ENCODE measurements around the gene MLLT10. TPM values are rescaled to one million over a fixed set of nuclear protein-coding genes. Genes with fewer than 3 reads are reported as not detected.
"Not testable (repeated sequence)": the region's sequence is repeated elsewhere in the genome, so short reads cannot be mapped to it uniquely, and the experiment has no call there.

Gene MLLT10
- total RNA-seq, 2 experiments from 2014 or later = 33.9 to 36.2 TPM

DNA sequence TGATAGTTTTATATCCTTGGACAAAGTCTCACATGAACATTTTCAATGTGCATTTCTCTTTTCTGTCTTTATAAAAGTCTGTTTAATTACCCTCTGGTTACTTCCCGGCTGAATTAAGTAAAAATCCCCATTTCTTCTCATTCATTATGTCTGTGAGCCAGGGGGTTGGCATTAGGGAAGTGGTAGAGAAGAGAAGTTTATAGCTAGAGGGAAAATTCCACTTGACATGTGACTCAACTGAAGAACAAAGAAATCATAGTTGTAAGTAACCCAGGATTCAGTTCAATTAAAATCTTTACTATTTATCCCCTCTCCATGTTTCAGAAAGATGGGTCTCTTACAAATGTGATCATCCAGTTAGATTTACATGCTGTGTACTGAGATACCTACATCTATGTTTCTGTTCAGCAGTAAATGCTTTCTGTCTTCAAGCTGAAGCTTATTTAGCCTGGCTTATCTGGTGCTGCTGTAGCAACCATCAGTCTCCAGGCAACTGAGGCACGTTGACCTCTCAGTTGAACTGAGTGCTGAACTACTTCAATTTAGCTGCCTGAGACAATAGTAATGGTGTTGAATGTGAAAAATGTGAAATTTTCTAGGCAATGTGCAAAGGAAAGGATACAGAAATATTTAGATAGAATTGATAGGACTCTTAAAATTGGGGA lies 181.6 kb downstream of the MLLT10 start:
- no peaks in the 10 kb centered on the region for H3K9me3 Mint-ChIP-seq
- H3K4me3 Mint-ChIP-seq = no peak overlapping the region
- H3K4me1 Mint-ChIP-seq = peaks cover 10% of the 10 kb centered on the region
- H3K27me3 Mint-ChIP-seq = no peaks in the 10 kb centered on the region
- no peak for DNase-seq
- peaks cover 33% of the 10 kb centered on the region for H3K36me3 Mint-ChIP-seq
- H3K27ac Mint-ChIP-seq = no peak overlapping the region

DNA sequence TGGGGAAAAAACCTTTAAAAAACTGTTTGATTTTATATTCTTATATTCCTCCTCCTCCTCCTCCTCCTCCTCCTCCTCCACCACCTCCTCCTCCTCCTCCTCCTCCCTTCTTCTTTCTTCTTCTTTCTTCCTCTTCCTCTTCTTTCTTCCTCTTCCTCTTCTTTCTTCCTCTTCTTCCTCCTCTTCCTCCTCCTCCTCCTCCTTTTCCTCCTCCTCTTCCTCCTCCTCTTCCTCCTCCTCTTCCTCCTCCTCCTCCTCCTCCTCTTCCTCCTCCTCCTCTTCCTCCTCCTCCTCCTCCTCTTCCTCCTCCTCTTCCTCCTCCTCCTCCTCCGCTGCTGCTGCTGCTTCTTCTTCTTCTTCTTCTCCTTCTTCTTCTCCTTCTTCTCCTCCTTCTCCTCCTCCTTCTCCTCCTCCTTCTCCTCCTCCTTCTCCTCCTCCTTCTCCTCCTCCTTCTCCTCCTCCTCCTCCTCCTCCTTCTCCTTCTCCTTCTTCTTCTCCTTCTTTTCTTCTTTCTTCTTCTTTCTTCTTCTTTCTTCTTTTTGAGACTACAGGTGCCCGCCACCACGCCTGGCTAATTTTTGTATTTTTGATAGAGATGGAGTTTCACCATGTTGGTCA lies 183.5 kb downstream of the MLLT10 start:
- H3K4me1 Mint-ChIP-seq, H3K9me3 Mint-ChIP-seq, H3K4me3 Mint-ChIP-seq, H3K27me3 Mint-ChIP-seq, DNase-seq, H3K27ac Mint-ChIP-seq: not testable (repeated sequence)
- peaks cover 34% of the 10 kb centered on the region for H3K36me3 Mint-ChIP-seq

DNA sequence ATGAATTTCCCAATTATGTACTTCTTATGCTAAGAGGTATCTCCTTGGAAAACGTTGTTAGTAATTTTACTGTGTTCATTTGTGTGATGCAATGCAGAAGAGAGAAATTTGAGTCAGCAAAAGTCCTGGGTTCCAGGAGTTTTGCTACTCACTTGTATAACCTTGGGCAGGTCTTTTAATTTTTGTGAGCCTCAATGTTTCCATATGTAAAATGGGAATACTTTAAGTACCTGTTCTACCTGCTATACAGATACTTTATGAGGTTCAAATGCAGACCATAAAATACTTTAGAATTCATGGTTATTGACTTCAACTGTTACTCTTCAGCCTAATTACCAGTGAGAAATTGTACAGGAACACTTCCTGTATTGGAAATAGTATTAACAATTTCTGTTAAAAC lies 185.5 kb downstream of the MLLT10 start:
- Mint-ChIP-seq H3K27ac (no peak overlapping the region), H3K4me1 (peaks cover 14% of the 10 kb centered on the region), H3K4me3 (no peak overlapping the region), H3K36me3 (peaks cover 26% of the 10 kb centered on the region), H3K27me3 (no peaks in the 10 kb centered on the region), H3K9me3 (no peaks in the 10 kb centered on the region)
- DNase-seq = no peak

DNA sequence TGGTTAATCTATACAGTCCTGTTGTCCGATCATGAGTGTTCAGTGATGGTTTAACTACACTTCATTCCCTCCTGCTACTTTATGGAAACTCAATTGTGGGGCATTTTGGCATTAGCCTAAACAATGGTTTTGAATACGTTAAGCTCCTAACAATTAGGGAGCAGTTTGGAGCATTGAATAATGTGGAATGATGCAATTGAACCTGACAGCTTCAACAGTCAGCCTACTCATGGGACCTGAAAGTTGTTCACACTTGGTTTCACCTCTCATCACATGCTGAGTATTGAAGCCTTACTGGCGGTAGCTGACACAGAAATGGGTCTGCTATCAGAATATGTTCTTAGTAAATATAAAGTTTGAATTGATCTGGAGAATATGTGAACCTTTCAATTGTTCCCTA lies 186.1 kb downstream of the MLLT10 start:
- no peaks in the 10 kb centered on the region for H3K27me3 Mint-ChIP-seq
- H3K27ac Mint-ChIP-seq = peak overlapping the region; percentile 51
- no peaks in the 10 kb centered on the region for H3K9me3 Mint-ChIP-seq
- H3K4me1 Mint-ChIP-seq = peaks cover 19% of the 10 kb centered on the region
- H3K36me3 Mint-ChIP-seq = peaks cover 23% of the 10 kb centered on the region
- H3K4me3 Mint-ChIP-seq = no peak overlapping the region
- no peak for DNase-seq

DNA sequence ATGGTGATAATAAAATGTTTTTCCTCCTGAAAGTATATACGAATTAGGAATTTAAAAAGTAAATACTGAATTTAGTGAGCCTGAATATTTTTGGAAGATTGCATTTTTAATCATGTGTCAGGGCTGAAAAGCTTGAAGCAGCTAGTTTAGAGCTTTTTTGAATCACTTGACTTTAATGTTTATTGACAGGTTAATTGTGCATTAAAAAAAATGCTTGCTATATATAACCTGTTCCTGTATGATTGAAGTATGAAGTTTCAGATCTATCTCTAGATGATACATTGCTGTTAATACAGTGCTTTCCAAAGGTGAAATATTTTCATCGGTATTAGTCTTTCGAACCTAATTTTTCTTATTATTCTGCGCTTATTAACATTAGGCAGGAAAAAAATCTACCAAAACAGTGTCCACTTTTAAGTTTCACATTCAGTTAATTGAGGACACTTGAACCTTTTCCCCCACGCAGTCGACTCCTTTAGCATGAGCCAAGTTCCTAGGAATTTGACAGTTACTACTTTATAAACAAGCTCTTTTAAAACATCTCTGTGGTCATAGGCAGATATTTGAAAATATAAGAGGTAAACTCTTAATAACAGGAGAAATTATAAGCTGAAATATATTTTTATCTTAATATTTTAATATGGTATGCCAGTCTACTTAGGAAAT lies 187.1 kb downstream of the MLLT10 start:
- peaks cover 19% of the 10 kb centered on the region for H3K4me1 Mint-ChIP-seq
- H3K4me3 Mint-ChIP-seq = no peak overlapping the region
- no peaks in the 10 kb centered on the region for H3K9me3 Mint-ChIP-seq
- no peaks in the 10 kb centered on the region for H3K27me3 Mint-ChIP-seq
- peaks cover 19% of the 10 kb centered on the region for H3K36me3 Mint-ChIP-seq
- no peak overlapping the region for H3K27ac Mint-ChIP-seq
- DNase-seq = no peak

DNA sequence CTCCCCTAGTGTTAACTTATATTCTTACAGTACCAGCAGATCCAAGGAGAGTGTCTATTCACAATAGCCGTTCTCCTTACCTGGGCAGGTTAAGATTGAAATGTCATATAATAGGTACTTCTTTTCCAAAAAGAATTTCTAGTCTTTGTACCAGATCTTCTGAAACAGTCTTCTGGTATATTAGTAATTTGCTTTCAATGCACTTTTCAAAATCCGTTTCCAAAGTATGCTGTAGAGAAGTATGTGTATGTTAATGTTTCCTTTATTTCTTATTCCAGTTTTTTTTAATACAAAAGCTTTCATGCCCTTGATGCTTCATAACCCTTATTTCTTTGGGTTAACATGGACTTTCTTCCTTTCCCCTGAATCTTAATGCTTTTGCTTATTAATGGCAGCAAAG lies 188.2 kb downstream of the MLLT10 start:
- H3K36me3 Mint-ChIP-seq = peaks cover 23% of the 10 kb centered on the region
- DNase-seq = no peak
- no peaks in the 10 kb centered on the region for H3K27me3 Mint-ChIP-seq
- H3K9me3 Mint-ChIP-seq = no peaks in the 10 kb centered on the region
- H3K4me1 Mint-ChIP-seq = peaks cover 21% of the 10 kb centered on the region
- H3K27ac Mint-ChIP-seq = no peak overlapping the region
- no peak overlapping the region for H3K4me3 Mint-ChIP-seq

DNA sequence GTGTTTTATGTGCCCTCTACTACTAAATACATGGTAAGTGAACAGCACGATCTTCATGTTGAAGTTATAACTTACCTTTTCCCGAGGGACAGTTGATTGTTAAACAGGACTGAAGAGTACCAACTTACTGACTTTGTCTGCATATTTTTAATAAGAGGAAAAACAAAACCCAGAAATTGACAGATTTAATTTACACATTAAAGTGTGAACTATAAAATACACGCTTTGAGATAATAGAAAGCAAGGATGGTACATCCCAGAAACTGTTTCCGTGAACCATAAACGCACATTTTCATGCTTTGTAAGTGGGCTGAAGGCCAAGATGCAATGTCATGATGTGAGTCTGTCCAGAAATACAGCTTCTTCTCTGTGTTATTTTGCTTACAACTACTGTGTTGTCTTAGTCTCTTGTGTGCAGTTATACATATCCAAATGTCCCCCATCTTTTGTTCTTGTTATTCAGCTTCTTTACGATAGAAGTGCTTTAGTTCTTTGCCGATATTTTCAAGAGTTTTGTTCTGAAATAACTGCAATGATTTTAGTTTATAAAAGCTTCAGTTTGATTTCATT lies 190.1 kb downstream of the MLLT10 start:
- no peak for DNase-seq

DNA sequence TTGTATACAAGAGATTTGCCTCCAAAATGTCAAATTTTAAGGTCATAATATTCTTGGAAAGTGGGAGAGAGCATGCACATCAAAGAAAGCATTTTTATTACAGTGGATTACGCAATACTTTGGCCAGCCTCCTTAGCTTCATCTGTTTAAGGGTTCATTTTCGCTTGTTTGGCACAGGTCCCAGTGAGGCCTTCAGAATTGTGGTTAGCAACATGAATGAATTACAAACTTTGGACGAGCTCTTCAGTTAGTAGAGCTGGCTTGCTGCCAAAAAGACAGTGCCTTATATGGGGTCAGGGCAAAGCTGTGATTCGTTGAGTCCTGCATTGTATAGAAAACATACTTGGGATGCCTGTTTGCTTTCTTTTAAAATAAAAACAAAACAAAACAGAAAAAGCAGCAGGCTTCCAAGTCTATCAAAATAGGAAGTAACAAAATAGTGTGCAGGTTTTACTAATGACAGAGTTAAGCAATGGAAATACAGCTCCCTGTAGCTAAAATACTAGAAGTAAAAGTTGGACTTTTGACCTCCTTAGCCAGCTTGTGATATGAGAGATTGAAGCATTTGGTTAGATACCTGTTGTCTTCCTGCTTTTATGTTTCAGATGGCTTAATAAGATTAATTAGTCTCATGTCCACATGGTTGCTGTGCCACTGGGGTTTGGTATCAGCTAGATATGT lies 190.8 kb downstream of the MLLT10 start:
- Mint-ChIP-seq H3K36me3 (peaks cover 25% of the 10 kb centered on the region), H3K4me1 (peaks cover 24% of the 10 kb centered on the region), H3K4me3 (no peak overlapping the region), H3K9me3 (no peaks in the 10 kb centered on the region), H3K27me3 (no peaks in the 10 kb centered on the region), H3K27ac (peak overlapping the region; percentile 57)
- DNase-seq = peak; percentile 50

More for the DNA sequence above, 190.1 kb downstream of the MLLT10 start:
- H3K36me3 Mint-ChIP-seq = peaks cover 25% of the 10 kb centered on the region
- no peak overlapping the region for H3K4me3 Mint-ChIP-seq
- peaks cover 25% of the 10 kb centered on the region for H3K4me1 Mint-ChIP-seq
- H3K9me3 Mint-ChIP-seq = no peaks in the 10 kb centered on the region
- H3K27ac Mint-ChIP-seq = peak overlapping the region; percentile 57
- H3K27me3 Mint-ChIP-seq = no peaks in the 10 kb centered on the region

DNA sequence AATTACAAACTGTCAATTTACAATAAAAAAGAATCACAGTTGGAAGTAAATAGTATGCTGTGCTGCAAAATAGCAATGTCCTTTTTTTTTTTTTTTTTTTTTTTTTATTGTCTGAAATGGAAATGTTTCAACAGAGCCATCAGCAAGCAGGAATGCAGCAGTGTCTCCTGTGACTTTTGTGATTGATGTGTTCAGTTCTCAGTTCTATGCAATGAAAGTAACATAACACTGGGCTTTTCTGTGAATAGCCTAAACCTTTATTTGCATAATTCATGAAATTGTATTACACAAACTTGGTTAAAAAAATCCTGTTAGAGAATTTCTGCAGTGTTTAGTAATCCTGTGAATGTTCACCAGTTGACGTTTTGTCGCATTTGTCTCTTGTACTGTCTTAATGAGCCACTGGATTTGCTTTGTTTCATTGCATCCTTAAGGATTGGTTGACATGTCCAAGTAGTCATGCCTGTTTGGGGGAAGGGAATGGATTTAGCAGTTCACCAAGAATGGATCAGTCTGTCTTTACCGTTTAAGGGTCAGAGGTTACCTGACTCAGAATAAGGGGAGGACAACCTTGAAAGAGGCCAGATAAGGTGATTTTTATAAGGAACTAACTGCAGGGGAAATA lies 192.7 kb downstream of the MLLT10 start:
- Mint-ChIP-seq H3K9me3 (no peaks in the 10 kb centered on the region), H3K27me3 (no peaks in the 10 kb centered on the region), H3K4me3 (no peak overlapping the region), H3K27ac (no peak overlapping the region), H3K4me1 (peaks cover 20% of the 10 kb centered on the region), H3K36me3 (peaks cover 24% of the 10 kb centered on the region)
- no peak for DNase-seq

DNA sequence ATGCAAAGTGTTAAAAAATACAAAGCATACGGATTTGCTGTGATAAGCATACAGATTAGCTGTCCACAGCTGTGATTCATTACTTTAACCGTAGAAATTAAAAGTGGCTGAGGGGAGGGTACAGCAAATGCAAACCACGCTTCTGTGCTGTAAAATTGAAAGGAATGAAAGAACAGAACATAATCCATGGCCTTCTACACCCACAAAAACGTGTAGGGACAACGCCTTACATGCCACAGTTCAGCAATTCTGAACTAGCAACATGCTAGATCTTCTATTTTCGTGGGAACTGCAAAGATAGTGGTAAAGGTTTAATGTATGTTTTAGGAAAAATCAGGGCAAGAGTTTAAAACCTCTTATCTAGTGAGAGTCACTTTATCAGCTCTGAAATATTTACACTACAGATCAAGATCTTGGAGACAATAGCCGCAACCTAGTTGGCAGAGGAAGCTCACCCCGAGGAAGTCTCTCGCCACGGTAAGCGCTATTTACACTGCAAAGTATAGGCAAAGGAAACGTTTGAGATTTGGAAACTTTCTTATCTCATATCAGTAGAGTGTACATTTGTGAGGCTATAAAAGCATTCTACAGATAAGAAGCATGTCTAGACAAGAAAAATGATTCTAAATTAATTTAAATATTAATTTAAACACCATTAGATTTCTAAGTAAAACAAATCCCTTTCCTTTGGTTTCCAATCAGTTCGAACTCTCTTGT lies 193.6 kb downstream of the MLLT10 start:
- no peaks in the 10 kb centered on the region for H3K27me3 Mint-ChIP-seq
- no peak for DNase-seq
- H3K9me3 Mint-ChIP-seq = no peaks in the 10 kb centered on the region
- H3K36me3 Mint-ChIP-seq = peaks cover 19% of the 10 kb centered on the region
- H3K27ac Mint-ChIP-seq = no peak overlapping the region
- H3K4me1 Mint-ChIP-seq = peaks cover 17% of the 10 kb centered on the region
- H3K4me3 Mint-ChIP-seq = no peak overlapping the region

DNA sequence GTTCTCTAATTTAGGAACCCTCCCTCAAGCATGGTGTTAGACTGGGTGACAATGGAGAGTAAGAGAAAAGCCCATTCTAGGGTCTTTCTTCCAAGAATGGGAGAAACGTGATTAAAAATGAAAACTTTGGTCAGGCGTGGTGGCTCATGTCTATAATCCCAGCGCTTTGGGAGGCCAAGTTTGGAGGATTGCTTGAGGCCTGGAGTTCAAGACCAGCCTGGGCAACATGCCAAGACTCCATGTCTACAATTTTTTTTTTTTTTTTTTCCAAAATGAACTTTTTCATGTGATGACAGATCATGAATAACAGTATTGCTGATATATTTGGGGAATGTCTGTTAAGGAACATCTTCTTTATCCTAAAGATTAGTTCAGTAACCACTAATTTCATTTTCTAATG lies 194.6 kb downstream of the MLLT10 start:
- Mint-ChIP-seq H3K27ac (no peak overlapping the region), H3K4me3 (no peak overlapping the region), H3K27me3 (no peaks in the 10 kb centered on the region), H3K9me3 (no peaks in the 10 kb centered on the region), H3K36me3 (peaks cover 19% of the 10 kb centered on the region), H3K4me1 (peaks cover 17% of the 10 kb centered on the region)
- no peak for DNase-seq

DNA sequence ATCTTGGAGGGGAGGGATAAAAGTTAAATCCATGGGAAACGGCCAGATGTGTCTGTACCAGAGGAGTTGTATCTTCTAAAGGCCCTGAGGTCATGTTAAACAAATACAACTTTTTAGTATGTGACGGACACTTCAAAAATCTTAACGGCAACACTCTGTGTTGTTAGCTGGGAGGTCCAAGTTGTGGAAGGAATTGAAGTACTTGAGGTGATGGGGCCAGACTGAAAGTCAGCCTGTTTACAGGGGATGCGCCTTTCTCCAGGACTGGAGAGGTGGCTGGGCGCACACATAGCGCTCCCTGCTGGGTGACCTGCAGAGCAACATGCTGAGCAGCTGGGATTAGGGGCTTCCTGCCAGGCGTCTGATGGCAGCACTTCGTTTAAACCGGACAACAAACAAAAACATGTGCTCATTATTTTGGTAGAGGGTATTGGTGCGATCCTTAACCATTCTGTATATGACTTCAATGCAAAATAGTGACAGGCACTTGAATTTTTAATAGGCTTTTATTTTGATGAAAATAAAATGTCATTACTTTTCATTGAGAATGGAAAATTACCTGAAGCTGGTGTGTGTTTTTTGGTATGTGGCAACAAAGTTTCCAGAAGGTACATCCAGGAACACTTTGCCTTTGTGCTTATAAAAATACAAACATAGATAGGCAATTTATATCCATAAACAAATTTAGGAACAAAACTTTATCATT lies 198.2 kb downstream of the MLLT10 start:
- Mint-ChIP-seq H3K27ac (no peak overlapping the region), H3K36me3 (peaks cover 27% of the 10 kb centered on the region), H3K9me3 (no peaks in the 10 kb centered on the region), H3K4me1 (peaks cover 19% of the 10 kb centered on the region), H3K27me3 (no peaks in the 10 kb centered on the region), H3K4me3 (no peak overlapping the region)
- peak; percentile 49 for DNase-seq

DNA sequence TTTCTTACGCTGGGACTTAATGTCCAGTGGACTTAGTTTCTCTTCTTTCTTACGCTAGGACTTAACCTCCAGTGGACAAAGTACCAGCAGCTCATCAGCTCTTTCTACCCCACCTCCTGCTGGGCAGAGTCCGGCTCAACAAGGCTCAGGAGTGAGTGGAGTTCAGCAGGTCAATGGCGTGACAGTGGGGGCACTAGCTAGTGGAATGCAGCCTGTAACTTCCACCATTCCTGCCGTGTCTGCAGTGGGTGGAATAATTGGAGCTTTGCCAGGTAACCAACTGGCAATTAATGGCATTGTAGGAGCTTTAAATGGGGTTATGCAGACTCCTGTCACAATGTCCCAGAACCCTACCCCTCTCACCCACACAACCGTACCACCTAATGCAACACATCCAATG lies 199.7 kb downstream of the MLLT10 start:
- no peaks in the 10 kb centered on the region for H3K27me3 Mint-ChIP-seq
- H3K4me3 Mint-ChIP-seq = no peak overlapping the region
- DNase-seq = no peak
- H3K36me3 Mint-ChIP-seq = peaks cover 20% of the 10 kb centered on the region
- H3K27ac Mint-ChIP-seq = no peak overlapping the region
- peaks cover 19% of the 10 kb centered on the region for H3K4me1 Mint-ChIP-seq
- no peaks in the 10 kb centered on the region for H3K9me3 Mint-ChIP-seq

DNA sequence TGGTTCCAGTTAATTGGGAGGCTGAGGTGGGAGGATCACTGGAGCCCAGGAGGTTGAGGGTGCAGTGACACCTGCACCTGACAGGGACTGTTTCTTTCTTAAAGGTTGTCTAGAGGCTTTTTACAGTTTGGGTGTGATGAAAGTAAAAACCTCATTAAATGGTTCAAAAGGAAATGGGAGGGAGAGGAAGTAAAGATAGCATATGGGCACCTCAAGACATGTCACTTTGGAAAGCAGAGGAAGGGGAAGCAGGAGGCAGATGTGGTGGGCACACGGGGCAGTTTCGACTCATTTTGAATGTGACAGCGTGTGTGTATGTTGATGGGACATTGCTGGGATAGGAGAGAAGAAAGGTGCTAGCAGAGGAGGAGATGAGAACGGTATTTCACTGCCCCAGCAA lies 203.1 kb downstream of the MLLT10 start:
- Mint-ChIP-seq H3K27me3 (no peaks in the 10 kb centered on the region), H3K4me1 (peaks cover 35% of the 10 kb centered on the region), H3K9me3 (no peaks in the 10 kb centered on the region), H3K27ac (peak overlapping the region; percentile 54), H3K4me3 (no peak overlapping the region), H3K36me3 (peaks cover 35% of the 10 kb centered on the region)
- DNase-seq = no peak

Measured in activated naive CD8-positive, alpha-beta T cell treated with anti-CD3 and anti-CD28 coated beads for 36 hours (primary cell).